Stimulated activated CD8-positive, alpha-beta memory T cell treated with anti-CD3 and anti-CD28 coated beads, Interleukin-12 subunit alpha, Interleukin-12 subunit beta, amount 100 ng/mL, for 24 hours (primary cell): ENCODE measurements around the gene PPFIA2.

Experiments
- DNase-seq: peaks from one replicate; pipeline ENCODE4 v3.0.0-alpha.2; 2020; ENCODE audit errors: extremely low read depth

The PPFIA2 gene

GRCh38 chr12:81546811-81547210, 212.3 kb downstream of the PPFIA2 start:
- DNase-seq = no peak

DNA sequence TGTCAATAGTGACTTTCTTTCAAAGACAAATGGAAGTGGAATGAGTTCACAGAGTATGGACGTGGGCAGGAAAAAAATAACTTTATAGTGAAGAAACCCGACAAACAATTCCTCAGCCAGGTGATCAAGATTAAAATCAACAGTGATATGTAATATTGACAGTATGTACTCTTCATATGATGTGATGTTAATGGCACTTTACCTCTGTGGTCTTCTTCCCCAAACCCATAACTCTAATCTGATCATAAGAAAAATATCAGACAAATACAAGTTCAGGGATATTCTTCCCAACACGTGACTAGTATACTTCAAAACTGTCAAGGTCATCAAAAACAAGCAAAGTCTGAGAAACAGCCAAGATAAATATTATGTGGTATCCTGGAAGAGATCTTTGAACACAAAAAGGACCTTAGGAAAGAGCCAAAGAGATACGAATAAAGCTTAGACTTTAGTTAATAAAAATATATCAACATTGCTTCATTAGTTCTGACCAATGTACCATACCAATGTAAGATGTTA, 215.5 kb downstream of the PPFIA2 start:
- DNase-seq = no peak

DNA sequence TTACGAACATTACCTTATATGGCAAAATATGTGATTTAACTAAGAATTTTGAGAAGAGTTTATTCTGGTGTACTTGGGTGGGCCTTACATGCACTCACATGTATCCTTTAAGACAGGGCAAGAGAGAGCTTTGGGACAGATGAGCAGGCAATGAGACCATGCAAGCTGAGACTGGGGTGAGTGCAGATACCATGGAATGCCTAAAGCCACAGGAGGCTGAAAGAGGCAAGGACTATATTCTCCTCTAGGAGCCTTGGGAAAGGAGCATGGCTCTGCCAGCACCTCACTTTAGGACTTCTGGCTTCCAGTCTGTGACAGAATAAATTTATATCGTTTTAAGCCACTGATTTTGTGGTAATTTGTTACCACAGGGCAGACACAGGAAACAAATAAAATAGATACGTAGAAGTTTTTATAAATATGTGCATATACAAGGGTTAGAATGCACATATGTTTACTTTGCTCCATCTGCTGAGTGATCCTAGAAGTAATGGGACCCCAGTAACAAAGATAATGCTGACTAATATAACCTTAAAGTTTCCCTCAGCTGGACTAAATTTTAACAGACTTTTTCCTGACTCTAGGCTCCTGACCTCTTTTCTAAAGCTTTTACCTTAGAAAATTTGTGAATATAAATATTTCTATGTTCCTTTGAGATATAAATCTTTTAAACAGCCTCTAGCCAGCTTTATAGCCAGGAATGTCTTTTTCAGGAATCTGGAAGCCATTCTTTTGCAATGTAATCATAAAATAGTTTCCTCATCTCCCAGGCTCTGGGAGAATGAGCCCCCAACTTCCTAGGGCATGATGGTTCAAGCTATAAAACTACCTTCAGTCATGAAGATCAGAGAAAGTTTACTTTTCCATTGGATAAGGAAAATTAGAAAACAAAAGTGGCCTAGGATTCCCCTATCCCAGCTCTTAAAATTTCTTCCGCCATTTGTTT, 216.8 kb downstream of the PPFIA2 start:
- DNase-seq = no peak

DNA sequence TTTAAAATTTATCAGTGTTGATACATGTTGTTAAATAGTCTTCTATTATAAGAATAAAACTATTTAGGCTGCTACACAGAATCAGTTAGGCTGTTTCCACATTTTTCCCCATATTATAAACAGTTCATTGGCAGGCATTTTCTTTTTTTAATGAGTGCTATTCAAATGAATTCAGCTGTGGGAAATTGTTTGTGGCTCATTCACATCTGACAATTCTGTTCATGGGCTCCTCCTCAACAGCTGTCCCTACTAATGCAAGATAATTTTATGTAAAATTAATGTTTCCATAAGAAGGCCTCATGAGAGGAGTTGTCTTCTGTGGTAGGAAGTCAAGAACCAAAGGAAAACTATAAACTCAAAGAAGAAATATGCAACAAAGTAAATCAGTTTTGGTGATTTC, 218.0 kb downstream of the PPFIA2 start:
- no peak for DNase-seq

DNA sequence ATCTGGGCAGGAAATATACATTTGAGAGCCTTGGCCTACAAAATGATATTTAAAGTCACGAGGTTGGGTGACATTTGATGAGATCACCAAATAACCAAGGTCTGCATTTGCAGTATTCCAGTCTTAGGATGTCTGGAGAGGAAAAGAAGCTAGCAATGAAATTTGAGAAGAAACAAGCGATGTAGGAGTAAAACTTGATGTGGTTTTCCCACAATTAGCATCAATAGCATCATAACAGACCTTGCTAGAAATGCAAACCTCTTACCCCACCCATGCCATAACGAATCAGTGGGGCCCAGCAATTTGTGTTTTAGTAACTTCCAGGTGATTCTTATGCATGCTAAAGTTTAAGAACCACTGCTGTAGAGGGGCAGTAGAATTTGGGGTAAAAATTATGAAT, 219.9 kb downstream of the PPFIA2 start:
- no peak for DNase-seq

GRCh38 chr12:81533054-81533453, 226.1 kb downstream of the PPFIA2 start:
- DNase-seq = no peak

DNA sequence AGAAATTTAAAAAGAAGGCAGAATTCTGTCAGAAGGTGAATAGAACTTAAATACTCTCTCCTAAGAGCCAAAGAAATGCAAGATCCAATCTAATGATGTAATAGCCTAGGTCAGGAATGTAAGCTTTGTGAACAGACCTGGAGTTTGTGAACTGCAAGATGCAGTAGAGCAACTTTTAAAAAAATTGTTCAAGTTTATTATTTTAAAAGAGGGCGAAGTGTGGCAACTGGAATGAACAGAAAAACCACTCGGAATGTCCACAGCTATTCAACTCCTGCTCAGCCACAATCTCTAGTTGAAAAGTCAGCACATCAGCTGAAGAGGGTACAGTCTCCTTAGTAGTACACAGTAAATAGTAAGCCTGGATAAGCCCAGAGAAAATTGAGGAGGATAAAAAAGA, 228.8 kb downstream of the PPFIA2 start:
- no peak for DNase-seq

GRCh38 chr12:81520064-81520945, 238.8 kb downstream of the PPFIA2 start:
- no peak for DNase-seq

DNA sequence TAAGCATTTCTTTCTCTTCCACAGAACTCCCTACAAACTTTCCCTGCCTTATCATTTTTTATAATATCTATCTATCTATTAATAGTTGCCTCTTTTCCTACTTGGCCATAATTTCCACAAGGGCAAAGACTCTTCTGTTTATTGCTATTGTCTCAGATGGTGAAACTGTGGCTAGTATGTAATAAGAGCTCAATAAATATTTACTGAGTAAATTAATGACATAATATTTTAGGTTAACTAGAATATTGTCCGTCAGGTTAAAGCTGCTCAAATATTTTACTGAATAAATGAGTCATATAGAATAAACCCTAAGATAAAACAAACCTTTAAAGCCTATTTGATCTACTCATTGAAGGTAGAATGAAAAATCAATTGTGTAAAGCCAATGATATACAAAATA, 240.5 kb downstream of the PPFIA2 start:
- DNase-seq = no peak

GRCh38 chr12:81517296-81517695, 241.9 kb downstream of the PPFIA2 start:
- no peak for DNase-seq

DNA sequence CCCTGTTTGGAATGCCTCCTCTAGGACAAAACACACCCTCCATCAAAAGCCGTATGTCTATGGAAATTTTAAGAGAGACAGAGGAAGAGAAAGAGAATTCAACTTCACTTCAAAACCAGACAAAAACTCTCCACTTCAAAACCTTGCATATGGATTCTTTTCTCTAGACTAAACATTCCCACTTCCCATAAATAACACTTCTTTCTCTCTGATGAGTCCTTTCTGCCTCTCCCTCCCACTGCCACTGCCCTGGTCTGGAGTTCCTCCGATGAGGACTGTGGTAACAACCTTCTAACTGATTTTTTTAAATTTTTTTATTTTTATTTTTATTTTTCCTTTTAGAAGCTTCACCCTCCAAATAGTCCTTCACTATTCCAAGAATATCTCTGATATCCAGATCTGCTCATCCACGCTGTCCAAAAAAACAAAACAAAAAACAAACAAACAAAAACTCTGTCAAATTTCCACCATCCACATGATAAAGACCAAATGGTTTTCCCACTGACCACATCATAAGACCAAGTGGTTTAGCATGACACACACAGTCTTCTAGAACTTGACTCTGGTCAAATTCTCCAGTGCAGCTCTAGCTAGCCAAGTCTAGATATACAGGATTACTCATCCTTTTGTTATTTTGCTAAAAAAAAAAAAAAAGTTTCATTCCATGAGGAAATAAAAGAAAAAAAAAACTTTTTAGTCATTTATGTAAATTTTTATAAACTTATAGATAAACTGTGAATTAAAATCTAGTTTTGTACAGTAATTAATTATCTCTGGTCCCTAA, 256.0 kb downstream of the PPFIA2 start:
- no peak for DNase-seq

DNA sequence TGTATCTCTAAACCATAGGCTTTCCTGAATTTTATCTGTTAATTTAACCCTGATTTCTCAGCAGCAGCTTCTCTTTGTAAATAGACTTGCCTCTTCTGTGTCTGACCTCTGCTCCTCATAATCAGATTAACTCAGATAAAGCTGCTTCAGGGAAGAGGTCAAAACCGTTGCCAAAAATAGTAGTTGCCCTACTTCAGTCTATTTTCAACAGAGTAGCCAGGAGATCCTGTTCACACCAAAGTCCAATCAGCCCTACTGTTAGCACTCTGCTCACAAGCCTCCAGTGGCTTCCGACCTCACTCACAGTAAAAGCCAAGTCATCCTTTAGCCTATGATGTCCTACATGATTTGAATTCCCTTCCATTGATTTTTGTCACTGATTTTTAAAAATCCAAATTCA, 258.4 kb downstream of the PPFIA2 start:
- DNase-seq = no peak

GRCh38 chr12:81499809-81500208, 259.3 kb downstream of the PPFIA2 start:
- no peak for DNase-seq

- DNase-seq = no peak
Measured at GRCh38 chr12:81492131-81492720, 266.9 kb downstream of the PPFIA2 start.

- no peak for DNase-seq
Measured at GRCh38 chr12:81472934-81473333, 286.2 kb downstream of the PPFIA2 start.

- DNase-seq = no peak
Measured at GRCh38 chr12:81470923-81471322, 288.2 kb downstream of the PPFIA2 start.

DNA sequence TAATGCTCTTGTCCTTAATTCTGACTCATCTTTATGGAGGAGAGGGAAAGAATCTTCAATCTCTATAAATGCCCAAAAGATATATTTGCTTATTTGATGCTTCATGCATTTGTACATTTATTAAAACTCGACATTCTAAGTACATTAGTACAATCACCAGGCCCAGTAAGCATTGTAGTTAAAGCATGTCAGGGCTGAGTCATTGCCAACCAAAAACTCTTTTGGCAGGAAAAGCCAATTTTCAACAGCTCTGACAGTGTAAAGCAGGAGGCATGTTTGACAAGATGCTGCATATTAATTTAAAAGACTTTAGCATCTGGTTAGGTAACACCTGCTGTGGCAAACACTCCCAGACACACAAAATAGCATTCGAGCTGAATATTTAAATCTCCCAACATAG, 290.9 kb downstream of the PPFIA2 start:
- no peak for DNase-seq

DNA sequence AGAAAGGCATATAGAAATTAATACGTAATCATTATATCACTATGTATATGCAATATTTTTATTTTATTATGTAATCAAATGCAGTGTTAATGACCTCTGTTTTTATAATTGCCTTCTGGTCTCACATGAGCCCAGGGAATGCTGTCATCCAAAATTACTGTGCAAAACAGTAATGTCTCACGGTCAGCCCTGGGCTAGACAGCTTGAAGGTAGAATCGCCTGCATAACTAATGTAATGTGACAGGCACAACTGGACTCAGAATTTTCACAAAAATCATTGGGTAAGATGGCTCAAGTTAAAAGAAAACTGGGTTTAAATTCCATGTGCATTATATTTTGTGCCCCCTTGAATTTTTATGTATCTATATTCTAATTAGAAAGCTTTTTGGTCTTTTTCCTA, 293.3 kb downstream of the PPFIA2 start:
- DNase-seq = no peak

DNA sequence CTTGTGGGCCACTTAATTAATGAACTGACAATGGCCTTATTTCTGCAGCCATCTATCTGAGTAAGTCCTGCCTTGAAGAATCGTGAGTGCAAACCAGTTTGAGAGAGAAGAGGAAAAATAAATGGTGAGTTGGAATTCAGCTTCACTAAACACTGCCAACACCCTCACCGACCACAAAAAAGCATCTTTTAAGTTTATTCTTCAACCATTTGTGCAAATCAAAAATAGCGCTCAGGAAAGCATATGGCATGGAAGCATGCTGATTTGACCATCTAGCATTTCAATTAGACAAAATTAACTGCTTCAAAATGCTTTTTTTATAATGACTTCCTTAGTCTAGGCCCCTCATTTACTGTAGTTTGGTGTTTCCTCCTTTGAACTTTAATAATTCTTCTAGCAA, 294.0 kb downstream of the PPFIA2 start:
- DNase-seq = no peak

DNA sequence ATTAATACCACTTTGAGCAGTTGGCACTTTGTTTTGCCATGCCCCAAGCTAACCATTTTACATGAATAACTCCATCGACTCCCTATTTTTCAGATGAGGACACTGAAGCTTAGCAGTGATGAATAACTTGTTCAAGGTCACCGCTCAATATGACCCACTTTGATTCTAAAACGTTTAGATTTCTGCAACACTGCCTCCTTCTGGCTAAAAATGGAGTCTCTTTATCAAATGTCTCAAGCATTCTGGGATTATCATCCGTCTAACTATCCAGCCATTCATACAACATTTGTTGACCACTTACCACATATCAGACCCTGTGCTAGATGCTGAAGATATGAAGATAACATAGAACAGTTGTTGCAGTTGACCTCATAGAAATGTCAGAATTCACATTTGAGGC, 298.0 kb downstream of the PPFIA2 start:
- no peak for DNase-seq
